ENCODE measurements around the gene LRRC74B. TPM values are rescaled to one million over a fixed set of nuclear protein-coding genes. Genes with fewer than 3 reads are reported as not detected.

The LRRC74B gene
- total RNA-seq, 4 donors from 2014 or later: not detected

- DNase-seq (ENCODE audit: low spot score in 2 of 2): no peak
- Histone ChIP-seq H3K27ac (no peak overlapping the region), H3K4me1 (peaks cover 34% of the 10 kb centered on the region), H3K36me3 (peaks cover 61% of the 10 kb centered on the region), H3K27me3 (no peaks in the 10 kb centered on the region), H3K9me3 (no peaks in the 10 kb centered on the region), H3K4me3 (no peak overlapping the region)
- TF ChIP-seq, protein P1, sequence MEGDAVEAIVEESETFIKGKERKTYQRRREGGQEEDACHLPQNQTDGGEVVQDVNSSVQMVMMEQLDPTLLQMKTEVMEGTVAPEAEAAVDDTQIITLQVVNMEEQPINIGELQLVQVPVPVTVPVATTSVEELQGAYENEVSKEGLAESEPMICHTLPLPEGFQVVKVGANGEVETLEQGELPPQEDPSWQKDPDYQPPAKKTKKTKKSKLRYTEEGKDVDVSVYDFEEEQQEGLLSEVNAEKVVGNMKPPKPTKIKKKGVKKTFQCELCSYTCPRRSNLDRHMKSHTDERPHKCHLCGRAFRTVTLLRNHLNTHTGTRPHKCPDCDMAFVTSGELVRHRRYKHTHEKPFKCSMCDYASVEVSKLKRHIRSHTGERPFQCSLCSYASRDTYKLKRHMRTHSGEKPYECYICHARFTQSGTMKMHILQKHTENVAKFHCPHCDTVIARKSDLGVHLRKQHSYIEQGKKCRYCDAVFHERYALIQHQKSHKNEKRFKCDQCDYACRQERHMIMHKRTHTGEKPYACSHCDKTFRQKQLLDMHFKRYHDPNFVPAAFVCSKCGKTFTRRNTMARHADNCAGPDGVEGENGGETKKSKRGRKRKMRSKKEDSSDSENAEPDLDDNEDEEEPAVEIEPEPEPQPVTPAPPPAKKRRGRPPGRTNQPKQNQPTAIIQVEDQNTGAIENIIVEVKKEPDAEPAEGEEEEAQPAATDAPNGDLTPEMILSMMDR (IDR thresholded peaks at IDR 0.05): no peak
- TF ChIP-seq POLR2A (IDR thresholded peaks at IDR 0.05): no peak
- no peak for TF ChIP-seq EP300 (IDR thresholded peaks at IDR 0.05)
- no peak for TF ChIP-seq POLR2AphosphoS5 (IDR thresholded peaks at IDR 0.05)
- 55% methylated on average over 7 of the region's 7 CpGs for WGBS
These were observed 47.1 kb upstream of the LRRC74B start for GRCh38 chr22:20998411-20999336.

DNA sequence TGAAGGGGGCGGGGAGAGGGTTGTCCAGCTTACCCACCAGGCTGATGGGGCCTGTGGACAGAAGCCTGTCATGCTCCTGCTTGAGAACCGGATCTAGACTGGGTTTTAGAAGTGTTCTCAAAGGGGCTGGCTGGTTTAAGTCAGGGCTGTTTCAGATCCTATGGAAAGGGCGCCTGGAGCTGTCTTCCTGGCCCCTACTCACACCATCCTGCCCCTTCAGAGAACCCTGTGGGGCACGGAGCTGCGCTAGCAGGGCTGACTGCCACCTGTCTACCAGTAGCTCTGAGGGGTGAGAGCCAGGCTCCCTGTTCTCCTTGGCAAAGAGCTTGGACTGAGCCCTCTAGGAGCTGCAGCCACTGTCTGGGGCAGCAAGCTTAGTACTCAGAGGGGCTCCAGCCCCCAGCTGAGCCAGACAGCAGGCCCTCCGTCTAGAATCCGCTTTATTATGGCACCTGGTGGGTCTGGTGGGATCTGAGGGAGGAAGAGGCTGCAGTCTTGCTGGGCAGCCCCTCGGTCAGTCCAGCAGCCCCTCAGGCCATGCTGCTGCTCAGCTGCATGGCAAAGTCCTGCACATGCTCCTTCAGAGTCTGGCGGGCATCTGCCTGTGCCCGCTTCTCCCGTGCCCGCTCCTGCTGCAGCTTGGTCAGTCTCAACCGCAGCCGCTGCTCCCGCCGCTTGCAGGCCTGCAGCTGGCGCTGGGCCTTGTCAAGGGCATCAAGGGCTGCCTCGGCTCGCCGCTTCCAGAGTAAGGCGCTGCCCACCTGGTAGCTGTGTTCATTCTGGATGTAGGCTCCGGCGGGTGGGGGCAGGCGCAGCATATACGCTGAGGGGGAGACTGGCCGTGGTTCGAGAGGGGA is 46.2 kb upstream of the LRRC74B start:
- DNase-seq (ENCODE audit: low spot score in 2 of 2): no peak
- no peaks in the 10 kb centered on the region for H3K9me3 ChIP-seq
- peaks cover 39% of the 10 kb centered on the region for H3K4me1 ChIP-seq
- H3K27me3 ChIP-seq: no peaks in the 10 kb centered on the region
- H3K36me3 ChIP-seq: peaks cover 52% of the 10 kb centered on the region
- peak overlapping the region; percentile 58 for H3K4me3 ChIP-seq
- no peak overlapping the region for H3K27ac ChIP-seq
- WGBS: 90% methylated on average over 15 of the region's 27 CpGs
- TF ChIP-seq POLR2AphosphoS5 (IDR thresholded peaks at IDR 0.05): no peak
- TF ChIP-seq, protein P1 (IDR thresholded peaks at IDR 0.05): no peak
- TF ChIP-seq POLR2A (IDR thresholded peaks at IDR 0.05): no peak
- TF ChIP-seq EP300 (IDR thresholded peaks at IDR 0.05): no peak

- Histone ChIP-seq H3K27me3 (no peaks in the 10 kb centered on the region), H3K4me3 (peak overlapping the region; percentile 58), H3K36me3 (peaks cover 44% of the 10 kb centered on the region), H3K27ac (peak overlapping the region; percentile 98), H3K4me1 (peaks cover 39% of the 10 kb centered on the region), H3K9me3 (no peaks in the 10 kb centered on the region)
- 64% methylated on average over 9 of the region's 22 CpGs for WGBS
- TF ChIP-seq POLR2AphosphoS5 (IDR thresholded peaks at IDR 0.05) (no peak), EP300 (IDR thresholded peaks at IDR 0.05) (no peak), POLR2A (IDR thresholded peaks at IDR 0.05) (no peak)
- TF ChIP-seq, protein P1 (IDR thresholded peaks at IDR 0.05): no peak
- no peak for DNase-seq (ENCODE audit: low spot score in 2 of 2)
These were observed 45.3 kb upstream of the LRRC74B start for GRCh38 chr22:21000207-21000986.

DNA sequence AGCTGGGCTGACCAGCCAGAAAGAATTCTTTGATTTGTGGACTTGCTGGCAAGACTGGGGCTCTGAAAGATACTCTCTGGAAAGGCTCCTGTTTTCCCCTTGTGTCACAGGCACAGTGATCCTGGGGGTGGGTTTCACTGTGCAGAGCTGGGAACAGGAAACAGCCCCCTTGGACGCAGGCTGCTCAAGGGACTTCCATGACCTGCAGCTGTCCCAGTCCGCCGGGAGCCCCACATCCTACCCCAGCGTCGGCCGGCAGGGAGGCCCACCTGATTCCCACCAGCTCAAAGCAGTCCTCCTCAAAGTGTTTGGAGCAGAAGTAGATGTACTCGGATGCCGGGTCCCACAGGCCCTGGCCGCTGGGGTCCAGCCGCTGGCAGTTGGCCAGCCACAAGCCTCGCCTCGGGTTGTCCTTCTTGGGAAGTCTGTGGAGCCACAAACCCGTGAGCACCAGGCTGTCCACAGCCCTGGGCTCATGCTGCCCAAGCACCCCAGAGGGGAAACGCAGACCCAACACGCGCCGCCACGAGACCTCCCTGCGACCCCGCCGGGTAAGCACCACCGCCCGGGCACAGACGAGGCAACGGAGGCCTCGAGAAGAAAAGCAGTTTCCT is 44.7 kb upstream of the LRRC74B start:
- Histone ChIP-seq H3K27ac (peak overlapping the region; percentile 98), H3K9me3 (no peaks in the 10 kb centered on the region), H3K4me1 (peaks cover 39% of the 10 kb centered on the region), H3K4me3 (peak overlapping the region; percentile 58), H3K27me3 (no peaks in the 10 kb centered on the region), H3K36me3 (peaks cover 37% of the 10 kb centered on the region)
- DNase-seq (ENCODE audit: low spot score in 2 of 2): no peak
- TF ChIP-seq POLR2A (IDR thresholded peaks at IDR 0.05): no peak
- TF ChIP-seq EP300 (IDR thresholded peaks at IDR 0.05): no peak
- TF ChIP-seq, protein P1 (IDR thresholded peaks at IDR 0.05): no peak
- no peak for TF ChIP-seq POLR2AphosphoS5 (IDR thresholded peaks at IDR 0.05)
- 0% methylated on average over 3 of the region's 26 CpGs for WGBS

Data from suprapubic skin (tissue), 4 donors.